ENCODE data around the gene DGKB.
A peak's percentile ranks its signal among the peaks of the same experiment; 100 is the strongest.

The DGKB gene

DNA sequence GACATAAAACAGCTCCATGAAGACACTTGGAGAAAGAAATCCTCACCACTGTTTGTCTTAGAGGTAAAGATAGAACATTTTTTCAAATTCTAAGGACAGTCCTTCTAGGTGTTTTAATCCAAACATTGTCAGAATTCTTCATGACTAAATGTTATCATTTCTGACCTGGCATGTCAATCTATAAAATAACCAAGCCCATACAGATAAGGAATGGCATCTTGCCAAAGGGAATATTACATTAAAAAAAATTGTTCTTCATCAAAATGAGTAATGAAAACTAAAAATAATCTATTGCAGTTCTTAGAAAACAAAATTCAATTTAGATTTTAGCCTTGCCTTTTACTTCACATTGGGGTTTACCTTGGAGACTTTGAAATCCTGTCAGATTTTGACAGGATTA, 33.6 kb downstream of the DGKB start:
- intact Hi-C loops (cut with DNase I) = no loop called here

DNA sequence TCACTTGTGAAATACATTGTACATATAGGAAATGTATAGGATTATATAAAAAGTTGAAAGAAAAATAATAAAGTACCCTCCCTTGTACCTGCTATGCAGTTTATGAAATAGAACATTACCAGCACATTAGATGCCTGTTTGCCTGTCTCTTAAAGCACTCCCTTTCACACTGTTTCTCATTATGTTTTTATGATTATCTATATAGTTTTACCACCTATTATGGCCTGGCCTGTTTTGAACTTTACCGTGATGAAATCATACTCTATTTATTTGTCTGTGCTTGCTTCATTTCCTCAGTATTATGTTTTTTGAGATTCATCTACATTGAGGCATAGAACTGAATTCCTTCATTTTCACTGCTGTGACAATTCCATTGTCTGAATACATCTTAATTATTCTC, 41.1 kb downstream of the DGKB start:
- DNase-seq = no peak
- intact Hi-C loops (cut with DNase I) = no loop called here

More for the DNA sequence above, 33.6 kb downstream of the DGKB start:
- DNase-seq = no peak

DNA sequence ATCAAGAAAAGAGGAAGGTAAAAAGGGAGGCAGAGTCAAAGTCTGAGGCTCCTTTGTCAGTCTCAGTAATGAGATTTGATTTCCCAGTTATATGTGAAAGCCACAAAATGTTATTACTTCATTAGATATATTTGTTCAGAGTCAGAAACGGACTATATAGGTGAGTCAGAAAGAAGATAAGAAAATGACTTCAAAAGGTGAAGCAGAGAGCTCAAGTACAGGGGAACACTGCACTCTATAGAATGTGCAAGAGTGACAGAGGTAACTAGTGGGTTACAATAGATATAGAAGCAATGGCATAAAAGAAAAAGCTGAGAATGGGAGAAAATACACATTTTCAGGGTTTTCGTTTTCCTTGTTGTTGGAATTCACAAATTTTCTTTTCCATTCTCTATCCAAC, 43.3 kb downstream of the DGKB start:
- intact Hi-C loops (cut with DNase I) = no loop called here
- no peak for DNase-seq

DNA sequence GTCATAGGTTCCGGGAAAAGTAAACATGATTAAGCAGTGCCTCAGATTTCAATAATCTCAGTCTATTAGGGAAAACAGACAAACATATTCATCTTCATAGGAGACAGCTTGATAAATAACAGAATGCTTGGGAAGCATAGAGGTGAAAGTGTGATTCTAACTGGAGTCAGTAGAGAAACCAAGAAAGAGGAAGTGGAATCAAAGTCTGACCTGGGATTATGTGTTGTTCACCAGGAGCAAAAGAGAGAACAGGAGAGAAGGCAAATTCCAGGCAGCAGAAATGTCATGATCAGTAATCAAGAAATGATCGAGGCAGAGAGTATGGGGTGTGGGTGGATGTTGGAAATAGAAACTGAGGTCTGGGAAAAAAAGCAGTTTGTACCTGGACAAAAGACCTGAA, 43.7 kb downstream of the DGKB start:
- intact Hi-C loops (cut with DNase I) = no loop called here
- no peak for DNase-seq

DNA sequence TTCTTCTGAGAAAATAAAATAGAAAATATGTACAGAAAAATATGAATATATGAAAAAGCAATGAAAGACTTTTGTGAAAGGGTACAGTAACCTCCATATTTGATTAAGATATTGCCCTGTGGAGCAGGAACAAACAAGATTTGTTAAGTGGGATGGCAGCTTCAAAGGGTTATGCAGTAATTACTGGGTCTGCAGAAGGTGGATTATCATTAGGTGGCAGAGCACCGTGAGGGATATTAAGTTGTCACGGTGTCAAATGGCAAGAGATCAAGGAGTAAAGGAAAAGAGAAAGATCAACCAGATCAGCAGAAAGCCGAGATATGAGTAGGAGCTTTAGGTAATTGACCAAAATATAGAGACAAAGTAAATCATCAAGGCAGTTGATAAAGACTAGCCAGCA, 44.1 kb downstream of the DGKB start:
- DNase-seq = no peak
- intact Hi-C loops (cut with DNase I) = no loop called here

DNA sequence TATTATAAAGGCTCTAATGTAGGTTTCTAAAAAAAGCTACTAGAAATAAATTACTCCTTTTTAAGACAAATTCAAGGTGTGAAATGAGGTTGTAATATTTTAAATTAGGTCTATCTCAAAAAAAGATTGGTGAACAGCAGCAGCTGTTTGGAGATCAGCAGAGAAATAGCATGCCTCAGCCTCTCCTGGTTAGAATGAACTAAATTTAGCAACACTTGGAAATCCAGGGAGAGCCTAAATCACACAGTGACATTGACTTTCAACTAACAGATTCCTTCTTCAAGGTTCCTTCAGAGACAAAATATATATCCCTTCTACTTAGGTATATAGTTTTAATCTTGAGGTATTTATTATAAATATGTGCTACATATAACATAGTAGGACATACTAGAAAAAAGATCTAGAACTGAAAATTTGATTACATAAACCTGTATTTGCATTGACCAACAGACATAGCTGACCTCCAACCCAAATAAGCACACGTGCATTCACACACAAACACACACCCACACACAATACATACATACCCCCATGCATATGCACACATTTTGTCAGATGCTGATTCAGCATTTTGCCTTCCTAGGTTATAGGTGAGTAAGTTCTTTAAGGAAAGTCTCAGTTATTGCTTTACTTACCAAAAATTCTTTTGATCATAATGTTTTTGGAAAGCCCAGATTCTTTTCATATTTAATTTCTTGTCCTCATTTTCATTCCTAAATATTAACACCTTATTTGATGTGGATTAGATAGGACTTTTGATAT, 47.3 kb downstream of the DGKB start:
- intact Hi-C loops (cut with DNase I) = no loop called here
- no peak for DNase-seq

DNA sequence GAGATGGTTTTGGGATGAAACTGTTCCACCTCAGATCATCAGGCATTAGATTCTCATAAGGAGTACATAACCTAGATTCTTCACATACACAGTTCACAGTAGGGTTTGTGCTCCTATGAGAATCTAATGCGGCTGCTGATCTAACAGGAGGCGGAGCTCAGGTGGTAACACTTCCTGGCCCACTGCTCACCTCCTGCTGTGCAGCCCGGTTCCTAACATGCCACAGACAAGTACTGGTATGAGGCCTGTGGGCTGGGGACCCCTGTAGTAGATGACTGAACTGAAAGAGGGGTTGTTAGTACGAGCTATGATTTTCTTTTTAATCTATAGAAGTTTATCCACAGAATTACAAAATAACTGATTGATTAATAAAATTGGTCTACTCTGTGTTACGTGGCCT, 48.1 kb downstream of the DGKB start:
- intact Hi-C loops (cut with DNase I) = no loop called here
- DNase-seq = no peak

DNA sequence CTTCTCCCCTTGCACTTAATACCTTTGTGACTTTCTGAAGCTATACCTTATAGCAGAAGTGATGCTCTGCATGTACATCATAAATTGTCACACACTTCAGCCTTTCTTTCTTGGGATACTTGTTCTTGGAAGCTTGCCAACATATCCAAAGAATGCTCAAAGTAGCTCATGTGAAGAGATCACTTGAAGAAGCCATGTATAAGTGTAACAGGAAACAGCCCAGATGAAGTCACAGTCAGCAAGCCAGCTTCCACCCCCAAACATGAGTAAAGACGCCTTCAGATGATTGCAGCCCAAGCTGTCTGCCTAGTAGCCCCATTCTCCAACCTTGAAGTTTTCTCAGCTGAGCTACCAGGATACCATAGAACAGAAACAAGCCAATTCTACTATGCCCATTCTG, 50.9 kb downstream of the DGKB start:
- peak in 1 of 10 donors; percentile 66 for DNase-seq
- intact Hi-C loops (cut with DNase I) = no loop called here

DNA sequence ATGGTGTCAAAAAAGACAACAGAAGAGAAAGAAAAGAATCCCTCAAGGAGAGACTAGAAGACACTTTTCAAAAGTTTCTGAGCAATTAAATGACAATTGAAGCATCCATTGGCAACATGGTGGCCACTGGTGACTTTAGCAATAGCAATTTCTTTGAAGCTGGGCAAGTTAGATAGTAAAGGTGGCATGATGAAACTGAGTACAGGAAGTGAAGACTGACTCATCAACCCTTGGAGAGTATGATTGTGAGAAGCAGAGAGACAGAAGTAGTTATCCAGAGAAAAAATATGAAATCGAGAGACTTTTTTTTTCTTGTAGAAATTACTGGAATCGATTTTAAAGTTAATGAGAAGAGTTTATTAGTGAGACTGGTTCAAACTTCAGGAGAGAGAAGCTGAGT, 52.5 kb downstream of the DGKB start:
- intact Hi-C loops (cut with DNase I) = no loop called here
- no peak for DNase-seq

DNA sequence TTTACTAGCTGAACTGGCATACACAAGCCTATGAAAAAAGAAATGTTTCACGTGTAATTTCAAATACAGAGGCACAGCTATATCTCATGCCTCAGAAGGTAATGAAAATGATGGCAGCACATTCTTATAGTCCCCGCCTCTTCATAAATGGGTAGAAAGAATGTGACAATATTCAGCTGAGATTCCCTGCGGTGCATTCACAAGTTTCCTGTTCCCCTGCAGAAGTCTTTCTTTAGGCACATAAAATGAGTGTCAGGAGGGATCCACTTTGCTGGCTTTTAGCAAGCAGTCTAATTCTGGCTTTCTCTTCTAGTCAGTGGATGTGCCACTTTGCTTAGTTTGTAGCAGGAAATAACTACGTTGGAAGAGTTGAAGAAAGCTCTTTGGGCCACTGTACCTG, 56.1 kb downstream of the DGKB start:
- intact Hi-C loops (cut with DNase I) = no loop called here
- DNase-seq = no peak

DNA sequence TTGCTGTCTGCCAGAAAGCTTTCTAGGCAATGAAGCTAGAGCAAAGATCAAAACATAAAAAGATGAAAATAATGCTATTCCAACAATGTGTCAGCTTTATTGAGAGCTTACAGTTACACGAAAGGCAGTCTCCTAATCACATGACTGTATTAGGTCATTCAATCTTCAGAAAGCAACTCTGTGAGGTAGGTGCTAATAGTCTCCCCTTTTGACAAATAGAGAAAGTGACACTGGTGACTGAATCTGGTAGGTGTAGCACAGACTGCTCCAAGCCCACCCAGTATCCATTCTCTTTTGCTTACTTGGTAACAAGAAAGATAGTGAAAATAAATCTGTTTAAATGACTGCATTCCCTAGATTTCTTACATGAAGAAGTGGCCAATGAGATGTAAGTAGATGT, 58.8 kb downstream of the DGKB start:
- intact Hi-C loops (cut with DNase I) = no loop called here
- DNase-seq = no peak

DNA sequence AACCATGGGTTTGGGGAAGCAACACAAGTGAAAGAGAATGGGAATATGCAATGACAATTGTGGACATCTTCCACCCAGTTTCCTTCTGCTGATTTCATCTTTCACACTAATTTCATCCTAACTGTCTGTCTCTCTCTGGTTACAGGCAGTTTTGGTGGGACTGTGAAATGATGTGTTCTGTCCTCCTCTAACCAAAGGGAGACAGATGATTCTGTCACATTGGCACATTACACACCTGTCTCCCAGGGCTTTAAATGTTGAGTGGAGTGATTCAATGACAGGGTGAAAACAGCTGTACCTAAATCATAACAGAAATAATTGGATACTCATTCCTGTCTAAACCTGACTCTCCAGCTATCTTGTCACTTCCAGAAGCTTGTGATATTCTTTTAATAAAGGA, 60.0 kb downstream of the DGKB start:
- intact Hi-C loops (cut with DNase I) = no loop called here

DNA sequence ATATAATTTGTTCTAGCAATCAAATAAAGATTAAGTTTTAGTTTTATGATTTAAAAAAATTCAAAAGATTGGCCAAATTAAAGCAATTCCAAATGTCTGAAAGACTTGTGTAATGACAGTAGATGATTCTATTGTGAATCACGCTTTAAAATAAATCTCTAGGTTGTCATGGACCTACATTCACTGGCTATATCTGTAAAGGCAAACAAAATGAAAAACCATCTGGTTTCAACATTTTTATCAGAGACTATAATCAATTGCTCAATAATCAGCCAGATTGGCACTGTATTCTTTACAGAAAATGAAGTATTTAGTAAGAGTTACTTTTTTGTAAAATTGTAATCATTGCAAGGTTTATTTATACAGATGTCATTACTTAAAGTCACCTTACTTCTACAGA, 60.7 kb downstream of the DGKB start:
- no peak for DNase-seq
- intact Hi-C loops (cut with DNase I) = no loop called here

More for the DNA sequence above, 60.0 kb downstream of the DGKB start:
- no peak for DNase-seq

DNA sequence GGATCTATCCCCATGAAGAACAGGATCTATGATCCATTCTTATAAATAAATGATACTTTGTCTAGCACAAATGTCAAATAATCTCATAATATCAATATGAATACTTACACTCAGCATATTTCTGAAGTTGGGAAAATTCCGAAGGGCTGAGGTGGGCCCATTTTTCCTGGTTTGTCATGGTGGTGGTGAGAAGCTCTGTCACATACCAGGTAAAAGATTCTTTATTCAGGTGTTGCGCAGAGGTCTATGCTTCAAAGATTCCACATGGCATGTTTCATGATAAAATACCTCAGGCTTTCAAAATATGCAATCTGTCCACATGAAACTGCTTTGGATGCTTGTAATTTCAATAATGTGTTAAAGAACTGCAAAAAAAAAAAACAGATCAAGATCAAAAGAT, 61.5 kb downstream of the DGKB start:
- no peak for DNase-seq
- intact Hi-C loops (cut with DNase I) = no loop called here

DNA sequence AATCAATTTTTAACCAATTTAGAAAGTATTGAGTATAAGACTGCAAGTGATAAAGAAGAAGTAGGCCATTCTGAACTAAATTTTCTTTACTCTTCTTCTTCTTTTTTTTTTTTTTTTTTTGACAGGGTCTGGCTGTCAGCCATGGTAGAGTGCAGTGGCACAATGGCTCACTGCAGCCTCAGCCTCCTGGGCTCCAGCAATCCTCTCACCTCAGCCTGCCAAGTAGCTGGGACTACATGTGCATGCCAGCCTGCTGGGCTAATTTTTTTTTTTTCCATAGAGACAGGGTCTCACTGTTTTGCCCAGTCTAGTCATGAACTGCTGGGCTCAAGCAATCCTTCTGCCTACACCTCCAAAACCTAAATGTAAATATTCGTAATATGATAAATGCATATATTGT, 63.2 kb downstream of the DGKB start:
- intact Hi-C loops (cut with DNase I) = no loop called here
- DNase-seq = peak in 3 of 10 donors; percentile 59 to 60 (median 59)

DNA sequence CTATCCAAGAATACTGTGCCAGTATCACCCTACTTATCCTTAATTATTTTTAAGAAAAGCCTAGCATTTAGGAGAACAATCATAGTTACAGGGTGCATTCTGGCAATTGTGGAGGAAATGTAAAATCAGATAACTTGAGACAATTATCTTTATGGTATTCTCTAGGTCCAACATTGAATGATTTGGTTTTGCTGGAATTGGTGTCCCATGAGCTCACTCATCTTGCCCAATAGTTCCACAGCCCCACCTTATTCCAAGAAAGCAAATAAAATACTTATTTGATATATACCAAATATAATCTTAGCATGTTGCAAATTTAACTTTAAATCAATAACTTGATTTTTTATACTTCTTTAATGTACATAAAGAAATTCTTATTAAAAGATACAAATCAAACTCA, 65.3 kb downstream of the DGKB start:
- intact Hi-C loops (cut with DNase I) = no loop called here
- no peak for DNase-seq

DNA sequence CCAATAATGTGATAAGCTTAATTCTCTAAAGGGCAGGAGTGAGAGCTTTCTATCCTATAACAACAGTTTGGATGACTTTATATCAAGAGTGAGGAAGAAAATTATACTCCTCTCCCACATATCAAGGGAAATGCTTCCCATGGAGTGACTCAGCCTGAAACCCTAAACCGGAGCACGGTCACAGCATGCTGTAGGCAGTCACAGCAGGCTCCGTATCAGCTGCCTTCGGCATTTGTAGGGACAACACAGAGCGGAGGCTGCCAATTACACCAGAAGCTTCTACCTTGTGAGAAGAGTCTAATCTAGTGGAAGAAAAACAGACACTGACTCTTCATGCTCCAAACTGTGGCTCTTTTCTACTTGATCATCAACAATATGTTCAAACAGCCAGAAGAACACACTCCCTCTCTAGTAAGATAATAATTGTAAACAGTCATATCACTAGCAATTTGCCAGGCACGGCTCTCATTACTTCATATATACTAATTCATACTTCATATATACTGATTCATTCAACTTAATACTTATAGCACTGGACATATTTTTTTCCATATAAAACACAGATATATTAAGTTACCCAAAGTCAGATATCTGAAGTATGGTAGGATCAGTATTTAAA, 65.9 kb downstream of the DGKB start:
- intact Hi-C loops (cut with DNase I) = no loop called here
- peak in 9 of 10 donors; percentile 19 to 92 (median 57) for DNase-seq

DNA sequence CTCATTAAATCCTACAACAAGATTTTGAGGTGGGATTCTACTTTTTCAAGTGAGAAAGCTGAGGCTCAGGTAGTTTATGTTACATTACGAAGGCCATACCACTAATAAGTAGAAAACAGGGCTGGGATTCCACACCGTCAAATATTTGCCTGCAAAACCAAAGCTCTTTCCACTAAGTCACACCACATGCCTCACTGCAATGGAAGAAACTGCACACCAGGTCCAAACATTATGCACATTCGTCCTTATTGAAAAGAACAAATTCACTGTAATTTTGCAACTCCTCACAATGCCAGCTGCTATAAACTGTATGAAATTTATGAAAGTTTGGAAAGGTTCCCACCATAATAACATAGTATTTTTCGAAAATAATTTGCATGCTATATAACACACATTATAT, 66.5 kb downstream of the DGKB start:
- intact Hi-C loops (cut with DNase I) = no loop called here
- no peak for DNase-seq

DNA sequence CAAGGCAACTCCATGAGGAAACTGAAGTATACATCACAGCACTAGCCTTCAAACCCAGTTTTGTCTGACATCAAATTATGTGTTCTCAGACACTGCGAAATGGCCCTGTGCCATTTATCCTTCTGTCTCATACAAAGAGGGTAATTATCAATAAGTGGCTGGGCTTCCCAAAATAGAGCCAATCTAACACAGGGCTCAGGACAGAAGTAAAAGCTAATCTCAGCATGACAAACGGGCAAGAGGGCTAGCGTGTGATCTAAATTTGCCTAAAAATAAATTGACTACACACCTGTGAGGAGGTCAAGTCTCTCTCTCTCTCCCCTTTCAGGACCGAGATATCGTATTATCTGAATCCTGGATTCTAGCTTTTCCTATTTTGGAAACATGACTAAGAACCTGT, 67.2 kb downstream of the DGKB start:
- DNase-seq = no peak
- intact Hi-C loops (cut with DNase I) = no loop called here

DNA sequence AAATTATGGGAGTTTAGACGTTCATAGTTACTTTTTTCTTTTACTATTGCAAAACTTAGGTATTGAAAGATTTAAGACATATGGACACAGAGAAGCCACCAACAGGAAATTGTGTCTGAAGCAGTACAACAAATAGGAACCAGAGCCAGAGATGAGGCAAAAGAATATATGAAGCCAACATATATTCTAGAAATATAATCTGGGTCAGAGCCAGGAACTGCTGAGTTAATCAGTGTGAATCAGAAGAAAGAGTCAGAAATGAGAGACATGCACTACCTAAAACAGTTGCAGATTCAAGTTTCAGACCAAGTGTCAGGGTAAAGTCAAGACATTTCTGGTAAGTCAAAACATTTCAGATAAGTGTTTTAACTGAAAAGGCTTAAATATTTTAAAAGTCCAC, 67.7 kb downstream of the DGKB start:
- no peak for DNase-seq
- intact Hi-C loops (cut with DNase I) = no loop called here

DNA sequence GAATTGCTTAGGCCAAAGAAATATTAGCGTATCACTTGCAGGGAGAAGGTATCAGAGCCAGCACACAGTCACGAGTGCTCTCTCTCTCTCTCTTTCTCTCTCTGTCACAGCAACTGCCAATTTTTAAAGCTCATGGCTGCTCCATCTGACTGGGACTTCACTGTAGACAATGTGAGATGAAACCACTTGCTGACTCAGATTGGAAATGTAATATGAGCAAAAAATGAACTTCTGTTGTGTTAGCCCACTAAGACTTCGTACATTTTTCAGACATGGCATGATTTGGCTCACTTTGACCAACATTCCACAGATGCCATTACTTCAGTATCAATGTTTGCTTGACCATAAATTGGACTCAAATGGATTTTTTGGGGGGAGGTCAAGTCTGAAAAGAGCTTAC, 68.1 kb downstream of the DGKB start:
- no peak for DNase-seq
- intact Hi-C loops (cut with DNase I) = no loop called here

DNA sequence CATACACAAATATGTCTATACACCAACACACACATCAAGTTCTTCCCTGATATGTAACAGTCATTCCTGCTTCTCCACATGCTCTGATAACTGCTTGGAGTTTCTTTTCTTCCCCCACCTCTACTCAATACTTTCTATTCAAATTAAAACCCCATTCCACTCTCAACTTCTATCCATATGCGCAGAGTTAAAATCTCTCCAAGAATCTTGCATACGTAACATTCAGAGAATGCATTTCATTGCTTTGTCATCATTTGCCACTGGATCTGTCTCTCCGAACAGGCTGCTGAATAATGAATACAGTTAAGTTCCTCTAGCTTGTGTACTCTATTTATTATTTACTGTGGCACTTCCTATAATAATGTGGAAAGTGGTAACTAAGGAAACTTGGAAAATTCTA, 68.8 kb downstream of the DGKB start:
- intact Hi-C loops (cut with DNase I) = no loop called here
- no peak for DNase-seq

DNA sequence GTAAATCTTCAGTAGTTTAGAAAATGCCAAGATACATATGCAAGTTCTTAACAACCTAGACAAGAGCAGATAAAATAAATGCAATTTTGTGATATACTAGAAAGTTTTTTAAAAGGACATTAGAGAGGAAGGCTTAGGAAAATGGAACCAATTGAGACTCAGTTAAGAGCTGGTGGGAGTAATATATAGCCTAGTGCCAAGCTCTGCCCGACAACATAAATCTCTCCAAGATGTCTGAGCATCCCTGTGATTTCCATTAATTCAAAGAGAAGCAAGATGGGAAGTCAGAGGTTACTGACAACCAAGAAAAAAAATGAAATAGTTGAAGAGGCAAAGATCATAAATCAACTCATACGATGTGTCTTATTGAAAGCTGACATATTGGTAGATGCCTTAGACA, 74.5 kb downstream of the DGKB start:
- intact Hi-C loops (cut with DNase I) = no loop called here

More for the DNA sequence above, 74.5 kb downstream of the DGKB start:
- no peak for DNase-seq
